GM12875 (cell line): ENCODE results near the gene RTL10.

Experiments
- H3K4me3 ChIP-seq: one replicate; pipeline ENCODE4 v1.5.1; 2011; ENCODE audit warnings: low read depth, low read length, control low read depth
- CTCF ChIP-seq: IDR thresholded peaks from 2 replicates; pipeline ENCODE4 v1.5.1; 2011; ENCODE audit warnings: low read depth, mild to moderate bottlenecking, control low read depth, inconsistent platforms, low read length, moderate library complexity, borderline replicate concordance; ENCODE audit not compliant: insufficient read depth

RTL10 gene

GRCh38 chr22:19807161-19807913 is 47.3 kb downstream of the RTL10 start:
- no peak for TF ChIP-seq CTCF
- no peak overlapping the region for H3K4me3 ChIP-seq

- no peak overlapping the region for H3K4me3 ChIP-seq
Measured at GRCh38 chr22:19806213-19807160, 48.2 kb downstream of the RTL10 start.

GRCh38 chr22:19805821-19806212 is 48.9 kb downstream of the RTL10 start:
- TF ChIP-seq CTCF: no peak
- no peak overlapping the region for H3K4me3 ChIP-seq

More at GRCh38 chr22:19806213-19807160, 48.2 kb downstream of the RTL10 start:
- no peak for TF ChIP-seq CTCF
